Fibroblast of villous mesenchyme (primary cell): Measurements from ENCODE around the gene DVL1. TPM values are rescaled to one million over a fixed set of nuclear protein-coding genes. Genes with fewer than 3 reads are reported as not detected.

Source experiments
- DNase-seq: peaks from one replicate; pipeline ENCODE4 v3.0.0-alpha.2; 2010; ENCODE audit warnings: low read depth
- H3K4me3 ChIP-seq: 2 replicates; pipeline ENCODE4 v1.5.1; 2011; ENCODE audit warnings: low read depth, mild to moderate bottlenecking, low read length
- total RNA-seq: library from RNA; depleted of rRNA; stranded (reverse); fragments of >200 nt; gene quantifications from 2 replicates; pipeline ENCODE4 v1.2.3, GENCODE V29; 2012
- TF ChIP-seq, protein P1 (sequence below): IDR thresholded peaks from 2 replicates; pipeline ENCODE4 v1.5.1; 2012; ENCODE audit warnings: low read depth, mild to moderate bottlenecking, low read length; ENCODE audit not compliant: insufficient read depth

The DVL1 gene
- total RNA-seq, 1 donor = 69.5 TPM

DNA sequence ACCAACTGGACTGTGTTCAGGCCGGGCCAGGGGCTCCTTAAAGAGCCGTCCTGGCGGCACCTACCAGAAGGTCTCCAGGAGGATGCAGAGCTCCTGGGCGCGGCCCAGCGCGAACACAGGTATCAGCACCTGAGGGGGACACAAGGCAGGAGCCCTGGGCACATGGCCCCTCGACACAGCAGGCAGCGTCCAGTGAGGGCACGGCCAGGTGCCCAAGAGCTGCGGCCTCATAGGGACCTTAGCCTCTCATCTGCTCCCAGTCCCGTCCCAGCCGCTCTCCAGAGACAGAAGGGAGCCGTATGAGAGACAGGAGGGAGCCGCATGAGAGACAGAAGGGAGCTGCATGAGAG, 35.0 kb downstream of the DVL1 start:
- no peak overlapping the region for H3K4me3 ChIP-seq
- TF ChIP-seq, protein P1, sequence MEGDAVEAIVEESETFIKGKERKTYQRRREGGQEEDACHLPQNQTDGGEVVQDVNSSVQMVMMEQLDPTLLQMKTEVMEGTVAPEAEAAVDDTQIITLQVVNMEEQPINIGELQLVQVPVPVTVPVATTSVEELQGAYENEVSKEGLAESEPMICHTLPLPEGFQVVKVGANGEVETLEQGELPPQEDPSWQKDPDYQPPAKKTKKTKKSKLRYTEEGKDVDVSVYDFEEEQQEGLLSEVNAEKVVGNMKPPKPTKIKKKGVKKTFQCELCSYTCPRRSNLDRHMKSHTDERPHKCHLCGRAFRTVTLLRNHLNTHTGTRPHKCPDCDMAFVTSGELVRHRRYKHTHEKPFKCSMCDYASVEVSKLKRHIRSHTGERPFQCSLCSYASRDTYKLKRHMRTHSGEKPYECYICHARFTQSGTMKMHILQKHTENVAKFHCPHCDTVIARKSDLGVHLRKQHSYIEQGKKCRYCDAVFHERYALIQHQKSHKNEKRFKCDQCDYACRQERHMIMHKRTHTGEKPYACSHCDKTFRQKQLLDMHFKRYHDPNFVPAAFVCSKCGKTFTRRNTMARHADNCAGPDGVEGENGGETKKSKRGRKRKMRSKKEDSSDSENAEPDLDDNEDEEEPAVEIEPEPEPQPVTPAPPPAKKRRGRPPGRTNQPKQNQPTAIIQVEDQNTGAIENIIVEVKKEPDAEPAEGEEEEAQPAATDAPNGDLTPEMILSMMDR = no peak
- no peak for DNase-seq

DNA sequence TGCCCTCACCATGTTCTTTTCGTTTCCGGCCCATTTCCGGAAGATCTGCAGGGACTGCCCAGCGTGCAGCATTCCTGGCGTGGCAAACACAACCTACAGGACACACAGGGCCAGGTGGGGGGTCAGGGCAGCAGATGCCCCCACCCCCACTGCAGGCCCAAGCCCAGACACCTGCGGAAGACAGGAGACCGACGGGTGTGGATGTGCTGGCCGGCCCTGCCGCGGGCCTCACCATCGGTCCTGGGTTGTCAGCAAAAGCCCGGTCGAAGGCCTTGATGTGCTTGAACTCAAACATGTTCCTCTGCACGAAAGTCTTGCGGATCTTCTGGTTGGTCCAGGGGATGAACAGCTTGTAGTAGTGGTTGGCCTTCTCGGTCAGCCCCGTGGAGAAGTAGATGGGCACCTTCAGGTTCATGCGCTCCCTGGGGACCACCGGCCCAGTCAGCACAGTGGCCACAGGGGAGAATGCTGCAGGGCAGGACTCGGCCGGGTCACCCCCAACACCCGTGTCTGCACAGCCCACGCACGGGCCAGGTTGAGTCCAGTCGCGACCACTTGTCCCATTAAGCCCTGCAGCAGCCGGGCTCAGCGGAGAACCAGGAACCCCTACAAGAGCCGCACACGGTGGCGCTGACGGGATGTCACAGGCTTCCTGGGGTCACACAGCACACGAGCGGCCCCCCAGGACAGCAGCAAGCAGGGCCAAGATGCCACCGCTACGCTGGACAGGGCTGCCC, 35.5 kb downstream of the DVL1 start:
- TF ChIP-seq, protein P1 = no peak
- no peak for DNase-seq
- H3K4me3 ChIP-seq = no peak overlapping the region

DNA sequence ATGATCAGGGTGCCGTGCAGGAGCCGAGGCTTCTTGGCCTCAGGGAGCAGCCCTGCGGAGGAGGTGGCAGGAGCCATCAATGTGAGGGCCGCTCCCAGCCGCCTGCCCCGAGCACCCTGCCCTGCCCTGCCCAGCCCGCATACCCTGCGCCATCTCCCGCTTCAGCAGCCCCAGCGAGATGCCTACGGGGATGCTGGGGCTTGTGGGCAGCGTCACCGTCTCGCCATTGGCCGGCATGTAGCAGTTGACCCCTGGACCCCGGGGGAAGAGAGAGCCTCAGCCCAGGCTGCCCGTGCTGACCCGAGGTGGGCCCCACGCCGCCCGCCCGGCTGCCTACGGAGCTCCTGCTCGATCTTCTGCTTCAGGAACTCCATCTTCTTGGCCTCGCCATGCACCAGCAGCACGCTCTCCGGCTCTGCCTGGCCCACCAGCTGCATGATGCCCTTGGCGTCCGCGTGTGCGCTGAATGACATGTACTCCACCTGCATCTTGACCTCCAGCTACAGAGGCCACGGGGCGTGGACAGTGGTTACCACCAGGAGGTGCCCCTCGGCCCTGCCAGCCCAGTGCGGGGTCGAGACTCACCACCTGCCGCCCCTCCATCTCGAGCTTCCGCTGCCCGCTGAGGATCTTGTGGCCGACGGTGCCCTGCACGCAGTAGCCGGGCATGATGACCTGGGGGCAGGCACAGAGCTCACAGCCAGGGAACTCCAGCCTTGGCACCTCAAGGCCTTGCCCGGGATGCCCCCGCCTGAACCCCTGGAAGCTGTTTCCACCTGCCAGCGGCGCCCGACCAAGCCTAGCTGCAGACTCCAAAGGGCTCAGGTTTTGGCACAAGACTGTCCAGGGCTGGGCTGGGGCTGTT, 36.5 kb downstream of the DVL1 start:
- DNase-seq = no peak
- no peak overlapping the region for H3K4me3 ChIP-seq
- TF ChIP-seq, protein P1 = no peak

DNA sequence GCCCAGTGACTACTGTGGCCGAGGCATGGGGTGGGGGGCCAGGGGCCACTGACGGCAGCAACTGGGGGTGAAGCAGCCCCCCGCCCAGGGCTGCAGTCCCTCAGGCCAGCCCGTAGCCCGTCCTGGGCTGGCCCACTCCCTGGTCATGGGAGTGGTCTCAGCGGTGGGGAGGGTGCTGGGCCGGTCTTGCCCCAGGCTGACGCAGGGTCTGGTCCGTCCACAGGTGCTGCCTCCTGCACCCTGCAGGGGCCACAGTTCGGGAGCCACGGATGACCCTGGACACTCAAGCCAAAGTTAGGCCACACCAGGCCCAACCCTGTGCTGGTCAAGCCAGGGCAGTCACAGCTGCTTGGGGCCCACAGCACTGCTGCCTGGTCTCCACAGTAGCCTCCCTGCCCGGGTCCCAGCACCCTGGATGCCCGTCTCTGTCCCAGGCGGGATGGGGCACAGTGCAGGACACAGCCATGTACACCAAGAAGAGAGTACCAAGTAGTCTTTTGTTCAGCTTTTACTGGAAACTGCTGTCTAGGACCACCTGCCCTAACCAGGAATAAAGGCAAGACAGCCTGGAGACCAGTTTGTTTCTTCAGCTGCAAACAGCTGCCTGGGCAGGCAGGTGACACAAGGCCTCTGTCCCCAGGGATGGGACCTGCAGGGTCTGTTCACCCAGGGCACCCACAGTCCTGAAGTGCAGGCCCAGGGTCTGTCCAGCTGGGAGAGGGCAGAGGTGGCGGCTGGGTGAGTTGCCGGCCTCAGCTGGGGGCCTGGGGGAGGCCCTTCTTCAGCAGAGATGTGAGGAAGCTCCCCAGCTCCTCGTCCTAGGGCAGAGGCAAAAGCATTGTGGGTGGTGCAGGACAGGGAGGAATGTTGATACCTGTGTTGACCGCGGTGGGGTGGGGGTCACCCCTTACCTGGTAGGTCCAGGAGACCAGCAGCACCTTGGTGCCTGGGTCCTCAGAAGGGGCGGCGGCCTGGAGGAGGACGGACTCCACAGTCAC, 37.8 kb downstream of the DVL1 start:
- TF ChIP-seq, protein P1 = no peak
- no peak overlapping the region for H3K4me3 ChIP-seq
- no peak for DNase-seq

DNA sequence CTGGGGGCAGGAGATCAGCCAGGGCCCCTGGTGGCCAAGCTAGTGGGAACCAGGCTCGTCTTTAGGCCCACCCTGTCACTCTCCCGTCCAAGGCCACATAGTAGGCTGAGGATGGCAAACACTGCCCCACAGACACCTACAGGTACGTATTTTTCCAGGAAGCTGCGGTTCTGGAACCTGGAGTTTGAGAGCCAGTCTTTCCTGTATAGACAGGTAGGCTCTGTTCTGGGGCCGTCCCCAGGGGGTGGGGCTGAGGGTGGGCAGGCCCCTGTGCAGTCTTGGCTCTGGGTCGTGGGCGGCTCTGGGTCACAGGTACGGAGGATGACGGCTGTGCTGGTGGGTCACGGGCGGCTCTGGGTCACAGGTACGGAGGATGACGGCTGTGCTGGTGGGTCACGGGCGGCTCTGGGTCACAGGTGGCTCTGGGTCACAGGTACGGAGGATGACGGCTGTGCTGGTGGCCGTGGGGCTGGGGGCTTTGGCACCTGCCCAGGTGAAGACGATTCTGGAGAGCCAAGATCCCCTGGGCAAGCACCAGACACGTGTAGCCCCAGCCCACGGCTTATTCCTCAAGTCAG, 38.7 kb downstream of the DVL1 start:
- no peak for DNase-seq
- no peak overlapping the region for H3K4me3 ChIP-seq
- TF ChIP-seq, protein P1 = no peak

DNA sequence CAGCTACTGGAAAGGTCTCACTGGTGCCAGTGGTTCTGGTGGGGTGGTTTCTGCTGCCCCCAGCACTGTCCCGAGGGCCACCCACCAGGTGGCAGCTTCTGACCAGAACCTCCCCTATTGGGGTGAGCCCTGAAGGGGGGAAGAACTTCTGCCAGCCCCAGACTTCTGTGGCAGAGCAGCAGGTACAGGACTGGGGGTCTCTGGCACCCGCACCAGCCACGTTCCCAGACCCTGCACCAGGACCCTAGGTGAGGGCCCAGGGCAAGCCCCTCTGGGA, 39.2 kb downstream of the DVL1 start:
- DNase-seq = no peak
- no peak overlapping the region for H3K4me3 ChIP-seq
- TF ChIP-seq, protein P1 = no peak
